H1 (cell line): ENCODE data around the gene SRGAP3. TPM values are rescaled to one million over a fixed set of nuclear protein-coding genes. Genes with fewer than 3 reads are reported as not detected.

Source experiments
- ATF2 ChIP-seq: IDR thresholded peaks from 2 replicates; pipeline ENCODE4 v1.6.1; 2012; ENCODE audit warnings: low read length, inconsistent platforms
- CREB1 ChIP-seq: IDR thresholded peaks from 2 replicates; pipeline ENCODE4 v1.6.1; 2012; ENCODE audit warnings: inconsistent platforms
- TAF1 ChIP-seq: IDR thresholded peaks from 2 replicates; pipeline ENCODE4 v1.6.1; 2011; ENCODE audit warnings: mild to moderate bottlenecking, low read depth, low read length
- TCF12 ChIP-seq: IDR thresholded peaks from 2 replicates; pipeline ENCODE4 v1.6.1; 2011; ENCODE audit warnings: low read depth, mild to moderate bottlenecking, low read length
- polyA plus RNA-seq, 7 experiments: library from polyadenylated mRNA; depleted of rRNA in 3 of 7; stranded (reverse) in 5 of 7; unstranded in 2 of 7; fragments of >200 nt in 5 of 7; fragments of 200-250 nt in 2 of 7; gene quantifications; 1 replicate in 5 of 7; 2 replicates in 1 of 7; 4 replicates in 1 of 7; pipeline versions ENCODE4 v1.2.1 to v1.2.3, GENCODE V29; 2011 to 2013; ENCODE audit warnings: missing spikeins in 2 of 7, mixed read lengths in 2 of 7
- total RNA-seq: library from RNA; stranded (reverse); fragmentation: NEBNext Ultra II Directional; extraction: Animal tissue kit (Norgen Biotek cat#: 25700); gene quantifications from 2 replicates; pipeline ENCODE4 v1.2.1, GENCODE V29; 2021
- TF ChIP-seq, protein P1 (sequence below): fragments of 300-600 bp; sonication (generic); IDR thresholded peaks from 2 replicates; pipeline ENCODE4 v1.7.1; 2012; ENCODE audit warnings: low read length, moderate library complexity, mild to moderate bottlenecking, inconsistent platforms; ENCODE audit not compliant: insufficient replicate concordance

The SRGAP3 gene
- total and polyA plus RNA-seq, 2 of the 8 experiments (the other 6 are each of a cell fraction or from before 2014, with no cell fraction given): 5.8 to 11.4 TPM

- TF ChIP-seq, protein P1, sequence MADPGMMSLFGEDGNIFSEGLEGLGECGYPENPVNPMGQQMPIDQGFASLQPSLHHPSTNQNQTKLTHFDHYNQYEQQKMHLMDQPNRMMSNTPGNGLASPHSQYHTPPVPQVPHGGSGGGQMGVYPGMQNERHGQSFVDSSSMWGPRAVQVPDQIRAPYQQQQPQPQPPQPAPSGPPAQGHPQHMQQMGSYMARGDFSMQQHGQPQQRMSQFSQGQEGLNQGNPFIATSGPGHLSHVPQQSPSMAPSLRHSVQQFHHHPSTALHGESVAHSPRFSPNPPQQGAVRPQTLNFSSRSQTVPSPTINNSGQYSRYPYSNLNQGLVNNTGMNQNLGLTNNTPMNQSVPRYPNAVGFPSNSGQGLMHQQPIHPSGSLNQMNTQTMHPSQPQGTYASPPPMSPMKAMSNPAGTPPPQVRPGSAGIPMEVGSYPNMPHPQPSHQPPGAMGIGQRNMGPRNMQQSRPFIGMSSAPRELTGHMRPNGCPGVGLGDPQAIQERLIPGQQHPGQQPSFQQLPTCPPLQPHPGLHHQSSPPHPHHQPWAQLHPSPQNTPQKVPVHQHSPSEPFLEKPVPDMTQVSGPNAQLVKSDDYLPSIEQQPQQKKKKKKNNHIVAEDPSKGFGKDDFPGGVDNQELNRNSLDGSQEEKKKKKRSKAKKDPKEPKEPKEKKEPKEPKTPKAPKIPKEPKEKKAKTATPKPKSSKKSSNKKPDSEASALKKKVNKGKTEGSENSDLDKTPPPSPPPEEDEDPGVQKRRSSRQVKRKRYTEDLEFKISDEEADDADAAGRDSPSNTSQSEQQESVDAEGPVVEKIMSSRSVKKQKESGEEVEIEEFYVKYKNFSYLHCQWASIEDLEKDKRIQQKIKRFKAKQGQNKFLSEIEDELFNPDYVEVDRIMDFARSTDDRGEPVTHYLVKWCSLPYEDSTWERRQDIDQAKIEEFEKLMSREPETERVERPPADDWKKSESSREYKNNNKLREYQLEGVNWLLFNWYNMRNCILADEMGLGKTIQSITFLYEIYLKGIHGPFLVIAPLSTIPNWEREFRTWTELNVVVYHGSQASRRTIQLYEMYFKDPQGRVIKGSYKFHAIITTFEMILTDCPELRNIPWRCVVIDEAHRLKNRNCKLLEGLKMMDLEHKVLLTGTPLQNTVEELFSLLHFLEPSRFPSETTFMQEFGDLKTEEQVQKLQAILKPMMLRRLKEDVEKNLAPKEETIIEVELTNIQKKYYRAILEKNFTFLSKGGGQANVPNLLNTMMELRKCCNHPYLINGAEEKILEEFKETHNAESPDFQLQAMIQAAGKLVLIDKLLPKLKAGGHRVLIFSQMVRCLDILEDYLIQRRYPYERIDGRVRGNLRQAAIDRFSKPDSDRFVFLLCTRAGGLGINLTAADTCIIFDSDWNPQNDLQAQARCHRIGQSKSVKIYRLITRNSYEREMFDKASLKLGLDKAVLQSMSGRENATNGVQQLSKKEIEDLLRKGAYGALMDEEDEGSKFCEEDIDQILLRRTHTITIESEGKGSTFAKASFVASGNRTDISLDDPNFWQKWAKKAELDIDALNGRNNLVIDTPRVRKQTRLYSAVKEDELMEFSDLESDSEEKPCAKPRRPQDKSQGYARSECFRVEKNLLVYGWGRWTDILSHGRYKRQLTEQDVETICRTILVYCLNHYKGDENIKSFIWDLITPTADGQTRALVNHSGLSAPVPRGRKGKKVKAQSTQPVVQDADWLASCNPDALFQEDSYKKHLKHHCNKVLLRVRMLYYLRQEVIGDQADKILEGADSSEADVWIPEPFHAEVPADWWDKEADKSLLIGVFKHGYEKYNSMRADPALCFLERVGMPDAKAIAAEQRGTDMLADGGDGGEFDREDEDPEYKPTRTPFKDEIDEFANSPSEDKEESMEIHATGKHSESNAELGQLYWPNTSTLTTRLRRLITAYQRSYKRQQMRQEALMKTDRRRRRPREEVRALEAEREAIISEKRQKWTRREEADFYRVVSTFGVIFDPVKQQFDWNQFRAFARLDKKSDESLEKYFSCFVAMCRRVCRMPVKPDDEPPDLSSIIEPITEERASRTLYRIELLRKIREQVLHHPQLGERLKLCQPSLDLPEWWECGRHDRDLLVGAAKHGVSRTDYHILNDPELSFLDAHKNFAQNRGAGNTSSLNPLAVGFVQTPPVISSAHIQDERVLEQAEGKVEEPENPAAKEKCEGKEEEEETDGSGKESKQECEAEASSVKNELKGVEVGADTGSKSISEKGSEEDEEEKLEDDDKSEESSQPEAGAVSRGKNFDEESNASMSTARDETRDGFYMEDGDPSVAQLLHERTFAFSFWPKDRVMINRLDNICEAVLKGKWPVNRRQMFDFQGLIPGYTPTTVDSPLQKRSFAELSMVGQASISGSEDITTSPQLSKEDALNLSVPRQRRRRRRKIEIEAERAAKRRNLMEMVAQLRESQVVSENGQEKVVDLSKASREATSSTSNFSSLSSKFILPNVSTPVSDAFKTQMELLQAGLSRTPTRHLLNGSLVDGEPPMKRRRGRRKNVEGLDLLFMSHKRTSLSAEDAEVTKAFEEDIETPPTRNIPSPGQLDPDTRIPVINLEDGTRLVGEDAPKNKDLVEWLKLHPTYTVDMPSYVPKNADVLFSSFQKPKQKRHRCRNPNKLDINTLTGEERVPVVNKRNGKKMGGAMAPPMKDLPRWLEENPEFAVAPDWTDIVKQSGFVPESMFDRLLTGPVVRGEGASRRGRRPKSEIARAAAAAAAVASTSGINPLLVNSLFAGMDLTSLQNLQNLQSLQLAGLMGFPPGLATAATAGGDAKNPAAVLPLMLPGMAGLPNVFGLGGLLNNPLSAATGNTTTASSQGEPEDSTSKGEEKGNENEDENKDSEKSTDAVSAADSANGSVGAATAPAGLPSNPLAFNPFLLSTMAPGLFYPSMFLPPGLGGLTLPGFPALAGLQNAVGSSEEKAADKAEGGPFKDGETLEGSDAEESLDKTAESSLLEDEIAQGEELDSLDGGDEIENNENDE: no peak
- TF ChIP-seq TAF1: no peak
- TF ChIP-seq TCF12: no peak
- TF ChIP-seq ATF2: no peak
- TF ChIP-seq CREB1: no peak
These were observed 88.1 kb downstream of the SRGAP3 start (continued) for GRCh38 chr3:9161298-9161697.
